HFFc6 (cell line): ENCODE measurements around the gene SPATS2L. TPM values are rescaled to one million over a fixed set of nuclear protein-coding genes. Genes with fewer than 3 reads are reported as not detected.

ENCODE experiments used
- DNase-seq: peaks from one replicate; pipeline ENCODE4 v3.0.0-alpha.2; 2018
- H3K27ac Mint-ChIP-seq: 2 replicates; pipeline ENCODE4 v1.8.0; 2020; ENCODE audit warnings: mild to moderate bottlenecking, mixed read lengths
- H3K27me3 Mint-ChIP-seq: 2 replicates; pipeline ENCODE4 v1.8.0; 2021; ENCODE audit warnings: mild to moderate bottlenecking, moderate library complexity, mixed read lengths; ENCODE audit not compliant: insufficient read depth
- H3K36me3 Mint-ChIP-seq: 2 replicates; pipeline ENCODE4 v1.8.0; 2021; ENCODE audit warnings: low read depth, mixed read lengths
- H3K4me1 Mint-ChIP-seq: 2 replicates; pipeline ENCODE4 v1.8.0; 2020; ENCODE audit warnings: low read depth, mixed read lengths
- H3K4me3 Mint-ChIP-seq: 2 replicates; pipeline ENCODE4 v1.8.0; 2020; ENCODE audit warnings: mild to moderate bottlenecking, moderate library complexity, mixed read lengths
- H3K9me3 Mint-ChIP-seq: 2 replicates; pipeline ENCODE4 v1.8.0; 2020; ENCODE audit warnings: mild to moderate bottlenecking, mixed read lengths
- CTCF ChIP-seq: fragments of 200-600 bp; sonication (generic); IDR thresholded peaks from 2 replicates; pipeline ENCODE4 v1.5.0; 2021; ENCODE audit warnings: antibody characterized with exemption, mild to moderate bottlenecking
- total RNA-seq, 6 experiments: library from RNA; stranded (reverse); fragmentation: NEBNext Ultra II Directional; extraction: Animal tissue kit (Norgen Biotek cat#: 25700); gene quantifications; 2 replicates in 1 of 6; 3 replicates in 5 of 6; pipeline ENCODE4 v1.2.3, GENCODE V29; 2021

Gene SPATS2L
- total RNA-seq, 6 experiments from 2014 or later: 146 to 205 (median 198) TPM

- peaks cover 51% of the 10 kb centered on the region for H3K36me3 Mint-ChIP-seq
- no peak for TF ChIP-seq CTCF
- H3K27ac Mint-ChIP-seq: peak overlapping the region; percentile 5; the same call in 1 of the 2 replicates
- no peaks in the 10 kb centered on the region for H3K9me3 Mint-ChIP-seq
- no peak for DNase-seq
- H3K27me3 Mint-ChIP-seq: no peaks in the 10 kb centered on the region; the same call in 1 of the 2 replicates
- no peak overlapping the region for H3K4me3 Mint-ChIP-seq
- peaks cover 34% of the 10 kb centered on the region for H3K4me1 Mint-ChIP-seq
These were observed 142.0 kb downstream of the SPATS2L start for GRCh38 chr2:200448455-200448854.

GRCh38 chr2:200449149-200449548 is 142.7 kb downstream of the SPATS2L start:
- H3K27me3 Mint-ChIP-seq: no peaks in the 10 kb centered on the region; the same call in 1 of the 2 replicates
- H3K4me1 Mint-ChIP-seq: peaks cover 36% of the 10 kb centered on the region
- no peak overlapping the region for H3K4me3 Mint-ChIP-seq

GRCh38 chr2:200450288-200450687 is 143.8 kb downstream of the SPATS2L start:
- no peaks in the 10 kb centered on the region; the same call in 1 of the 2 replicates for H3K27me3 Mint-ChIP-seq
- H3K36me3 Mint-ChIP-seq: peaks cover 43% of the 10 kb centered on the region
- no peak for TF ChIP-seq CTCF
- H3K4me1 Mint-ChIP-seq: peaks cover 47% of the 10 kb centered on the region
- DNase-seq: no peak
- no peak overlapping the region for H3K27ac Mint-ChIP-seq
- H3K4me3 Mint-ChIP-seq: no peak overlapping the region
- H3K9me3 Mint-ChIP-seq: no peaks in the 10 kb centered on the region

More at GRCh38 chr2:200449149-200449548, 142.7 kb downstream of the SPATS2L start:
- Mint-ChIP-seq H3K27ac (no peak overlapping the region), H3K9me3 (no peaks in the 10 kb centered on the region), H3K36me3 (peaks cover 44% of the 10 kb centered on the region)
- no peak for DNase-seq
- no peak for TF ChIP-seq CTCF

GRCh38 chr2:200451511-200451910 is 145.0 kb downstream of the SPATS2L start:
- Mint-ChIP-seq H3K9me3 (no peaks in the 10 kb centered on the region), H3K36me3 (peaks cover 45% of the 10 kb centered on the region), H3K27ac (no peak overlapping the region; the same call in 1 of the 2 replicates), H3K4me1 (peaks cover 57% of the 10 kb centered on the region), H3K27me3 (no peaks in the 10 kb centered on the region; the same call in 1 of the 2 replicates), H3K4me3 (no peak overlapping the region)
- no peak for TF ChIP-seq CTCF
- DNase-seq: no peak

GRCh38 chr2:200452377-200452776 is 145.9 kb downstream of the SPATS2L start:
- H3K27me3 Mint-ChIP-seq: no peaks in the 10 kb centered on the region; the same call in 1 of the 2 replicates
- H3K9me3 Mint-ChIP-seq: no peaks in the 10 kb centered on the region
- H3K27ac Mint-ChIP-seq: no peak overlapping the region
- H3K4me1 Mint-ChIP-seq: peaks cover 55% of the 10 kb centered on the region
- DNase-seq: no peak
- peaks cover 43% of the 10 kb centered on the region for H3K36me3 Mint-ChIP-seq
- H3K4me3 Mint-ChIP-seq: no peak overlapping the region
- TF ChIP-seq CTCF: no peak
